PC-9 (cell line): ENCODE results near the gene MCC. TPM values are rescaled to one million over a fixed set of nuclear protein-coding genes. Genes with fewer than 3 reads are reported as not detected.

ENCODE experiments used
- BruUV-seq: library from RNA; stranded (reverse); fragments of 400-500 nt; replicated peaks from 2 replicates; lab custom pipeline; 2021; lab: Mats Ljungman, UMichigan
- CTCF ChIA-PET: fragments of 300-600 bp; sonication (Branson Sonifier 250); formaldehyde crosslinking; loops from one replicate; lab custom pipeline; 2022; ENCODE audit warnings: antibody characterized with exemption; lab: Charles Lee
- POLR2A ChIA-PET: fragments of 300-600 bp; sonication (Branson Sonifier 250); formaldehyde crosslinking; loops from one replicate; lab custom pipeline; 2022; ENCODE audit warnings: antibody characterized with exemption; ENCODE audit not compliant: unreplicated experiment; lab: Charles Lee
- DNase-seq, 2 experiments: peaks; one replicate each; pipeline versions ENCODE4 v3.0.0 to v3.0.0-alpha.2; 2015 to 2022; ENCODE audit warnings: mixed read lengths in 1 of 2
- H2AFZ ChIP-seq: fragments of 200-600 bp; sonication (generic); 2 replicates; pipeline ENCODE4 v1.8.1; 2017; ENCODE audit warnings: antibody characterized with exemption
- H3F3A ChIP-seq: fragments of 200-600 bp; sonication (generic); 2 replicates; pipeline ENCODE4 v1.8.1; 2017; ENCODE audit warnings: antibody characterized with exemption, mild to moderate bottlenecking, low read depth; ENCODE audit not compliant: insufficient read depth
- H3K27ac ChIP-seq: fragments of 200-600 bp; sonication (generic); 2 replicates; pipeline ENCODE4 v1.6.1; 2016; ENCODE audit warnings: mixed run types
- H3K27me3 ChIP-seq: fragments of 200-600 bp; sonication (generic); 2 replicates; pipeline ENCODE4 v1.6.1; 2016; ENCODE audit warnings: low read depth, mixed run types; ENCODE audit not compliant: insufficient read depth
- H3K36me3 ChIP-seq: fragments of 200-600 bp; sonication (generic); 2 replicates; pipeline ENCODE4 v1.6.1; 2016; ENCODE audit warnings: low read depth, mixed run types
- H3K4me1 ChIP-seq: fragments of 200-600 bp; sonication (generic); replicated peaks from 2 replicates; pipeline ENCODE4 v1.6.1; 2016; ENCODE audit warnings: mixed run types; ENCODE audit not compliant: insufficient read depth
- H3K4me2 ChIP-seq: fragments of 200-600 bp; sonication (generic); 2 replicates; pipeline ENCODE4 v1.6.1; 2017; ENCODE audit warnings: mixed run types
- H3K4me3 ChIP-seq: fragments of 200-600 bp; sonication (generic); 2 replicates; pipeline ENCODE4 v1.6.1; 2016; ENCODE audit warnings: mixed run types
- H3K79me2 ChIP-seq: fragments of 200-600 bp; sonication (generic); 2 replicates; pipeline ENCODE4 v1.6.1; 2017; ENCODE audit warnings: low read depth, mixed run types
- H3K9me2 ChIP-seq: fragments of 200-600 bp; sonication (generic); 2 replicates; pipeline ENCODE4 v1.8.1; 2017; ENCODE audit warnings: mild to moderate bottlenecking; ENCODE audit not compliant: insufficient read depth
- H3K9me3 ChIP-seq: fragments of 200-600 bp; sonication (generic); 2 replicates; pipeline ENCODE4 v1.8.1; 2016; ENCODE audit warnings: low read depth; ENCODE audit not compliant: insufficient read depth
- H4K20me1 ChIP-seq: fragments of 200-600 bp; sonication (generic); 2 replicates; pipeline ENCODE4 v1.8.1; 2017; ENCODE audit not compliant: insufficient read depth
- EZH2 ChIP-seq: fragments of 200-600 bp; sonication (generic); IDR thresholded peaks from 2 replicates; pipeline ENCODE4 v1.8.0; 2017; ENCODE audit warnings: antibody characterized with exemption, low read depth
- intact Hi-C: fragments of 100-400 bp; cut with micrococcal nuclease; formaldehyde crosslinking; loops from one replicate; pipeline ENCODE4 v1.10.0; 2022; ENCODE audit not compliant: unreplicated experiment
- total RNA-seq: library from RNA; stranded (reverse); gene quantifications from 2 replicates; pipeline ENCODE4 v1.2.3, GENCODE V29; 2021
- TF ChIP-seq, protein P1 (sequence below): fragments of 200-600 bp; sonication (generic); conservative IDR thresholded peaks from 2 replicates; pipeline ENCODE4 v1.6.1; 2017; ENCODE audit warnings: mixed run types, antibody characterized with exemption, mild to moderate bottlenecking, moderate library complexity

MCC gene
- total RNA-seq, 1 experiment from 2014 or later, result 2.5 TPM

DNA sequence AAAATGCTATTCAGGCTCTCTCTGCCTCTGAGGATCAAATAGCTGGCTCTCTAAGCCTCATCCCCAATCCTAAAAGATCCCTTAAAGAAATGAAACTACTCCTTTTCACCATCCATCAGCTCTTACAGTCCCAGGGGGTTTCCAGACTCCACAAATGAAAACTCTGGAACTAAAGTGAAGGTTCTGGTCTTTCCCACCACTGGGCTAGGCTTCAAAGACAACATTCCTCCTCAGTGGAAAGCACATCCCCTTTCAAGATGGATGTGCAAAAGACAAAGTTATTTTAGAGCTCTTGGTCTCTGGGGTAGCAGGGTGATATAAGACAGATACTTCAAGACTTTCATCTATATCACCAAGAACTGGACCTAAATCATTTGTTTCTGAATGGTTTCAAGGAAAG, 404.8 kb downstream of the MCC start:
- Histone ChIP-seq H2AFZ (no peak overlapping the region), H3K27me3 (no peaks in the 10 kb centered on the region), H3K36me3 (no peaks in the 10 kb centered on the region), H3F3A (no peaks in the 10 kb centered on the region), H3K9me2 (no peaks in the 10 kb centered on the region), H3K4me1 (no peaks in the 10 kb centered on the region), H3K9me3 (no peaks in the 10 kb centered on the region), H4K20me1 (no peaks in the 10 kb centered on the region), H3K4me2 (no peak overlapping the region), H3K79me2 (no peaks in the 10 kb centered on the region), H3K27ac (no peak overlapping the region), H3K4me3 (no peak overlapping the region)
- no peak for DNase-seq
- intact Hi-C loops, result no loop called here
- no peak for TF ChIP-seq EZH2
- TF ChIP-seq, protein P1, sequence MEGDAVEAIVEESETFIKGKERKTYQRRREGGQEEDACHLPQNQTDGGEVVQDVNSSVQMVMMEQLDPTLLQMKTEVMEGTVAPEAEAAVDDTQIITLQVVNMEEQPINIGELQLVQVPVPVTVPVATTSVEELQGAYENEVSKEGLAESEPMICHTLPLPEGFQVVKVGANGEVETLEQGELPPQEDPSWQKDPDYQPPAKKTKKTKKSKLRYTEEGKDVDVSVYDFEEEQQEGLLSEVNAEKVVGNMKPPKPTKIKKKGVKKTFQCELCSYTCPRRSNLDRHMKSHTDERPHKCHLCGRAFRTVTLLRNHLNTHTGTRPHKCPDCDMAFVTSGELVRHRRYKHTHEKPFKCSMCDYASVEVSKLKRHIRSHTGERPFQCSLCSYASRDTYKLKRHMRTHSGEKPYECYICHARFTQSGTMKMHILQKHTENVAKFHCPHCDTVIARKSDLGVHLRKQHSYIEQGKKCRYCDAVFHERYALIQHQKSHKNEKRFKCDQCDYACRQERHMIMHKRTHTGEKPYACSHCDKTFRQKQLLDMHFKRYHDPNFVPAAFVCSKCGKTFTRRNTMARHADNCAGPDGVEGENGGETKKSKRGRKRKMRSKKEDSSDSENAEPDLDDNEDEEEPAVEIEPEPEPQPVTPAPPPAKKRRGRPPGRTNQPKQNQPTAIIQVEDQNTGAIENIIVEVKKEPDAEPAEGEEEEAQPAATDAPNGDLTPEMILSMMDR, result no peak
- BruUV-seq, result no TSS peak
- ChIA-PET CTCF (interaction anchor here (0.7 kb wide), 1 partner anchor 80 kb away, joined by 3 read pairs; no protein-coding TSS in a partner anchor), POLR2A (no interaction called here)

DNA sequence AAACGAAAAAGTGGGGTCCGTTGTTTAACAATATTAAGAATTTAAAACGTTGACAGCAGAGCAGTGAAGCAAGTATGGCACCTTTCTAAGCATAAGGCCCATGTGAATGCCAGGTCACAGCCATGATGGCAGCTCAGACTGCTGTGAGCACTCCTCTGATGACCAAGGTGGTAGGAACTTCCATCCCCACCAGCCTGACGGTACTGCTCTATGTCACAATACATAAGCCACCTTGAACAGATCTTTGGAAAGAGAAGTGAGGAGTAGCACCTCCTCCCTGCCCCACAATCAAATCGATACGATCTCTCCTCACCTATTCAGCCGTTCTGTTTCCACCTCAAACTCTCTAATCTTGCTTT, 405.7 kb downstream of the MCC start:
- DNase-seq, result no peak
- intact Hi-C loops, result no loop called here
- Histone ChIP-seq H3K4me1 (no peaks in the 10 kb centered on the region), H2AFZ (no peak overlapping the region), H3K36me3 (no peaks in the 10 kb centered on the region), H3K27ac (no peak overlapping the region), H4K20me1 (no peaks in the 10 kb centered on the region), H3K27me3 (no peaks in the 10 kb centered on the region), H3K4me2 (no peak overlapping the region), H3K9me3 (no peaks in the 10 kb centered on the region), H3K9me2 (no peaks in the 10 kb centered on the region), H3K4me3 (no peak overlapping the region), H3K79me2 (no peaks in the 10 kb centered on the region), H3F3A (no peaks in the 10 kb centered on the region)
- ChIA-PET POLR2A (no interaction called here), CTCF (no interaction called here)
- no peak for TF ChIP-seq EZH2
- TF ChIP-seq, protein P1, result no peak
- no TSS peak for BruUV-seq

DNA sequence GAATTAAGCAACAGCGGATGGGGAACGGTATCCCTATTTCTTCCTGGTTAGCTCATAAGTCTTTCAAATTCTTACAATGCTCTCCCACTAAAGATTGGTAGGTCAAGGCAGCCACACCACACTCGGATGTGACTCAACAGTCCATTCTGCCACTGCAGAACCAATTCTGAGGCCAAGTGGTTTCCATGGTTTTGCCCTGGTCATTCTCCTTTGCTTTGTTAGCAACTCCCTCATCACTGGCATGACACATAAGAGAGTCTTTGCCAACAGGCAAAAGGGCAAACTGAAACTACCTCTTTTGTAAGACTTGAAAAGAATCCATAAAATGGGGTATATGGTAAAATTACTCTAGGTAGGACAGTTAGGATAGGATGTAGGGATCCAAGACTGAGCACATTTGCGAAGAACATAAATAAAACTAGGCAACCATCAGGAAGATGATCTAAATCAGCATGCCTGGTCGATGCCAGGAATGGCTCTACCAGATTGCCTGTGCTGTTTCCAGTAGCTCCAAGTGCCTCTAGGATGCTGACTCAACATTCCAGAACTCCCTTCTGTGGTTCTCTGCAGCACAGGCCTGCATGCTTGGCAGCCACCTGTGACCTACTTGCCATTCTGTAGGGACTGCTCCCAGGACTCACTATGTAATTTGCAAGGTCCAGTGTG, 406.2 kb downstream of the MCC start:
- Histone ChIP-seq H3K4me3 (no peak overlapping the region), H3K4me1 (no peaks in the 10 kb centered on the region), H3K27ac (no peak overlapping the region), H3K27me3 (no peaks in the 10 kb centered on the region), H3K79me2 (no peaks in the 10 kb centered on the region), H3K9me3 (no peaks in the 10 kb centered on the region), H3K36me3 (no peaks in the 10 kb centered on the region), H4K20me1 (no peaks in the 10 kb centered on the region), H3K9me2 (no peaks in the 10 kb centered on the region), H2AFZ (no peak overlapping the region), H3F3A (no peaks in the 10 kb centered on the region), H3K4me2 (no peak overlapping the region)
- no peak for DNase-seq
- TF ChIP-seq, protein P1, result no peak
- TF ChIP-seq EZH2, result no peak
- BruUV-seq, result no TSS peak
- CTCF ChIA-PET, result no interaction called here
- POLR2A ChIA-PET, result no interaction called here
- intact Hi-C loops, result no loop called here
